ENCODE data around the gene ERFL. TPM values are rescaled to one million over a fixed set of nuclear protein-coding genes. Genes with fewer than 3 reads are reported as not detected.

Gene ERFL
- total RNA-seq, result 0.10 TPM

DNA sequence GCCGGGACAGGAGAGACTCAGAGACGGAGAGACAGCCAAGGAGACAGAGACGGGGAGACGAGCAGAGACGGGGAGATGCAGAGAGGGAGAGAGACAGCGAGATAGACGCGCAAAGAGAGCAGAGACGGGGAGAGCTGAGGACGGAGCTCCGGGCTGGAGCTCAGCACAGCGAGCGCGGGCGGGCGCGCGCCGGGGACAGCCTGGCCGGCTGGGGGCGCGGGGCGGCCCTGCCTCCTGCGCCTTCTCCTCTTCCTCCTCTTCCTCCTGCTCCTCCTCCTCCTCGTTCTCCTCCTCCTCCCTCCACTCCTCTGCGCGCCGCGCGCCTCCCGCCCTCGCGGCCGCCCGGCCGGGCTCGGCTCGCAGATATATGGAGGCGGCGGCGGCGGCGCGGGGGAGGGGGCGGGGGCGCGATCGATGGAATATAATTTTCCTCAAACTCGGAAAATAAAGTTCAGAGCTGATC lies at the start of gene ERFL:
TSS of gene ERFL (minus strand) at position 229 of the 463 bp plus-strand sequence. CDS start 15,530 bp downstream, outside the sequence.
- no peak for DNase-seq

DNA sequence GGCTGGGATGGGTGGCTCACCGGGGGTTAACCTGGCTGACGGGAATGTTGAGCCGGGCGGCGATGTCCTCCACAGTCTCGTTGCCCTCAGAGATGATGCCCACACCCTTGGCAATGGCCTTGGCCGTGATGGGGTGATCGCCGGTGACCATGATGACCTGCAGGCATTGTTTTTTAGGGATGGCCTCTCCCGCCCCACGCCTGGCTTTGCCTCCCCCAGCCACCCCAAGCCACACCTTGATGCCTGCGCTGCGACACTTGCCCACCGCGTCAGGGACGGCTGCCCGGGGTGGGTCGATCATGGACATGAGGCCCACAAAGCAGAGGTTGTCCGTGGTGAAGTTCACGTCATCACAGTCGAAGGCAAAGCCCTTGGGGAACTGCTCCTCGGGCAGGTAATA lies 49.7 kb upstream of the ERFL start:
- DNase-seq, result no peak

DNA sequence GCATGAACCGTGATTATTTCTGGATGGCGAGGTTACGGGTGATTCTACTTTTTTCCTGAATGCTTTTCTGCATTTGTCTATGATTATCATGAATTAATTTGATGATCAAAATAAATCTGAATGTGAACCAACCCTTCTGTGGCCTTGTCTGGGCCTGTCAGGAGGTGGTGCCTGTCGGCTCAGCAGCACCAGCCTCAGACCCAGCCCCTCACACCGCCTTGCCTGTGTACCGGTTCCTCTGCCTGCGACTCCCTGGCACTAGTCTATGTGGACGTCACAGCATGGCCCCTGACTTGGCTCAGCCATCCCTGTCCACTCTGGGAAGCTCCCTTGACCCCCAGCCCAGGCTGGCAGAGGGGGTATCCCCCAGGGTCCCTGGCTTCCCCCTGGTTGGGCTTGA lies 46.4 kb upstream of the ERFL start:
- DNase-seq, result no peak

DNA sequence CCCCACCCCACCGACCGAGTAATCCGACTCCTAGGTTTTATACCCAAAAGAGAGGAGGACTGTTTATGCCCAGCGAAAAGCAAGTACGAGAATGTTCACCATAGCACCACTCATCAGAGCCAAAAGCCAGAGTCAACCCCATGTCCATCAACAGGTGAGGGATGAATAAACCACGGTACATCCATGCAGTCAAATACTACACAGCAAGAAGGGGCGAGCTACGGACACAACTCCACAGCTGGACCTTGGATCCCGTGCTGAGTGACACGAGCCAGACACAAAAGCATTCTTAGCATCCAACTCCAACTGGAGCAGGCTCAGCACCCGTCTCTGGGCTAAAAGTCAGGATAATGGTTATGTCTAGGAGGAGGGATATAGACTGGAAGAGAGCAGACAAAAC lies 43.1 kb upstream of the ERFL start:
- no peak for DNase-seq

DNA sequence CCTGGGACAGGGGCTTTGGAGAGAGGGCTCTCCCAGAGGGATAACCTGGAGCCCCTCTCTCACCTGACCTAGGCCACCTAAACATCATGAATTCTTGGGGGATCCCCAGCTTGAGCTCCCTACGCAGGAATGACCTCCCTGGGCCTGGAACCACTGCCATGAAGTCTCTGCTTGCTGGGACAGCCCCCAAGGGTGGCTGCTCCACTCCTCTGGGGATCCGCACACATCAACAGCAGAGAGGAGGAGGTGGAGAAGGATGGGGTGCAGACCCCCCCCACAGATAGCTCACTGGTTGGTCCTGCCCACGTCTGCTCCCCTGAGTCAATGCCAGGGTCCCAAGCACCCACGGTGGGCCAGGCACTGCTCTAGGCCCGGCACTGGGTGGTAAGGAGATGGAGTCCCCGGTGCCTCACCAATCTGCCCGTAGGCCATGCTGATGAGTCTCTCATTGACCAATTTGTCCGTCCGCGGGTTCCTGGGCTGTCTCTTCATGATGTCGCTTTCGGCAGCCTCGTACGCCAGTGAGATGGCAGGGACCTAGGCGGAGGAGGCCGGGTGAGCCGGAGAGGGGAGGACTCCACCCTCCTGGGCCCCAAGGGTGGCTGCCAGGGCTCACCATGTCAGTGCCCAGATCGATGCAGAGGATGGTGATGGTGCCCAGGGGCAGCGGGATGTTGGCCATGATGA lies 41.7 kb upstream of the ERFL start:
- no peak for DNase-seq

DNA sequence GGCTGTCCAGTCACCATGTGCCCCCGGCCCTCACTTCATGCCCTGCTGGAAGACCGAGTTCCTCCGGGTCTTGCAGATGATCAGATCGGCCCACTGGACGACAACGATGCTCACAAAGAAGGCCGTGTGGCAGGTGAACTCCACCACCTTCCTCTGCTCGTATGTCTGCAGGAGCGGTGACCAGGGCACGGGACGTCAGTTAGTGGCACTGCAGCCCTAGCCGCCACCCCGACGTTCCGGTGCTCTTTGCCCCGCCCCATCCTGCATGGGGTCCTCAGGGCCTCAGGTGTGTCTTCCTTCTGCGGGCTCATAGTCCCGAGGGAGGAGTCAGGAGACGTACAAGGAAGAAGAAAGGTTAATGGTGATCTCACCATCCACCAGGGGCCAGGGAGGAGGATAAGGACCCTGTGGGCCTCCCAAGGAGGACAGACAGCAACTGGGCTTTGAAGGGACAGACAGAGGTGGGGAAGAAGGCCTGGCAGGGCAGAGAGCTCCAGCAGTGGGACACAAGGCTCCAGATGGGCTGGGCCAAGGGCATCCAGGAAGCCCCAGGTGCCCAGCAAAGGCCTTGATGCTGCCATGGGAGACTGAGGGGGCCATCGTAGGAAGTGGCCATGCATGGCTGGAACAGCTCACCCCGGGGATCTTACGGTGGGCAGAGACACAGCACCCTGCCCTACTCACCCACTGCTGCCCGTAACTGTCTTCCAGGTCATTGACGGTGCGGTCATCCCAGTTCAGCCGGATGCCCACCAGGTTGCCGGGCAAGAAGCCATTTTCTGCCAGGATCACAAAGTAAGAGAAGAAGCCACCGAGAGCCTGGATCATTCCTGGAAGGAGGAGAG lies 40.7 kb upstream of the ERFL start:
- DNase-seq, result no peak

DNA sequence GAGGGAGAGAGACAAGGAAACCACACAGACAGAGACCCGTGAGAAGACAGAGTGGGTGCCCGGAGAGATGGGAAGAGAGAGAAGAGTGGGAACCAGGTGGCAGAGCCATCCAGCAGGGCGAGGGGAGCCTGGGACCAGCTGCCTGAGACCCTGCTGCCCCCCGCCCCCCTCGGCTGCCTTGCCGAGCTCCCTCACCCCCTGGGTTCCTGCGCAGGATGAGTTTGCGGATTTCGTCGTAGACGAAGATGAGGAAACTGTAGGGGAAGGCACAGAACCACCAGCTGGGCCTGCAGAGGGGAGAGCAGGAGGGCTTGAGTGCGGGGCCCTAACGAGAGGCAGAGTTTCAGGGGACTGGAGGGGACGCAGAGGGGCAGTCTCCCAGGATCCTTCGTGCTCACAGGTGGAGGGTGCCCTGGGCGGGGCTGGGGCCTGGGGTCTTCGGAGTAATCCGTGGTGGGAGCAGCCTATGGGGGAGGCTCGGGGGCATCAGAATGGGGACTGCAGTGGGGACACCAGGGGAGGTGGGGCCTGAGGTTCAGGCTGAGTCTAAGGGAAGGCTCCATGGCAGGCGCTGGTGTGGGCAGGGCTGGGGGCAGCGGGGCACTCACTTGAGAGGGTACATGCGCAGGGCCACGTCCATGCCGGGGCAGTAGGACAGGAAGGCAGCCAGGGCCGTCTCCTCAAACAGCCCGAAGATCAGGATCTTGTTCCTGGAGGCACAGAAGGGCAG lies 39.0 kb upstream of the ERFL start:
- DNase-seq, result no peak

DNA sequence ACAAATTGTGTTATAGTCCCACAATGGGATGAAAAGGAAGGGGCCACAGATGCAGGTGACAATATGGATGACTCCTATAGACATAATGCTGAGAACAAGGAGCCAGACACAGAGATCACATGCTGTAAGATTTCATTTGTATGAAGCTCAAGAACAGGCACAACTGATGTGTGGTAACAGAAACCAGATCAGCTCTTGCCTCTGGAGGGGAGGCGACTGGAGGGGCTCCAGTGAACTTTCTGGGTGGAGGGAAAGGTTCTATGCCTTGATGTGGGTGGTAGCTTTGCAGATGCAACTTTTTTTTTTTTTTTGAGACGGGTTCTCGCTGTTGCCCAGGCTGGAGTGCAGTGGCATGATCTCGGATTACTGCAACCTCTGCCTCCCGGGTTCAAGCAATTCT lies 36.9 kb upstream of the ERFL start:
- no peak for DNase-seq

DNA sequence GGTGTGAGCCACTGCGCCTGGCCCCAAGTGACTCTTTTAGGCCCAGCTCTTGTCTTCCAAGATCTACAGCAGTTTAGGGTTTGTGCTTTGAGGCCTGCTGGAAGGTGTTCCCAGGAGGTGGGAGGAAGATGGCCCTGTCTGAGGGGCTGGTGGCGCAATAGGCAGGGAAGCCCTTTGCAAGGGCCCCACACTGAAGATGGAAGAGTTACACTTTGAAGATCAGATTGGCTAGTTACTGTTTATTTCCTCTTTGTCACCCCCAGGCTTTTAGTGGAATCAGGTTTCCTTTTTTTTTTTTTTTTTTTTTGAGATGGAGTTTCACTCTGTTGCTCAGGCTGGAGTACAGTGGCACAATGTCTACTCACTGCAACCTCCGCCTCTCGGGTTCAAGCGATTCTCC lies 32.7 kb upstream of the ERFL start:
- DNase-seq, result no peak

DNA sequence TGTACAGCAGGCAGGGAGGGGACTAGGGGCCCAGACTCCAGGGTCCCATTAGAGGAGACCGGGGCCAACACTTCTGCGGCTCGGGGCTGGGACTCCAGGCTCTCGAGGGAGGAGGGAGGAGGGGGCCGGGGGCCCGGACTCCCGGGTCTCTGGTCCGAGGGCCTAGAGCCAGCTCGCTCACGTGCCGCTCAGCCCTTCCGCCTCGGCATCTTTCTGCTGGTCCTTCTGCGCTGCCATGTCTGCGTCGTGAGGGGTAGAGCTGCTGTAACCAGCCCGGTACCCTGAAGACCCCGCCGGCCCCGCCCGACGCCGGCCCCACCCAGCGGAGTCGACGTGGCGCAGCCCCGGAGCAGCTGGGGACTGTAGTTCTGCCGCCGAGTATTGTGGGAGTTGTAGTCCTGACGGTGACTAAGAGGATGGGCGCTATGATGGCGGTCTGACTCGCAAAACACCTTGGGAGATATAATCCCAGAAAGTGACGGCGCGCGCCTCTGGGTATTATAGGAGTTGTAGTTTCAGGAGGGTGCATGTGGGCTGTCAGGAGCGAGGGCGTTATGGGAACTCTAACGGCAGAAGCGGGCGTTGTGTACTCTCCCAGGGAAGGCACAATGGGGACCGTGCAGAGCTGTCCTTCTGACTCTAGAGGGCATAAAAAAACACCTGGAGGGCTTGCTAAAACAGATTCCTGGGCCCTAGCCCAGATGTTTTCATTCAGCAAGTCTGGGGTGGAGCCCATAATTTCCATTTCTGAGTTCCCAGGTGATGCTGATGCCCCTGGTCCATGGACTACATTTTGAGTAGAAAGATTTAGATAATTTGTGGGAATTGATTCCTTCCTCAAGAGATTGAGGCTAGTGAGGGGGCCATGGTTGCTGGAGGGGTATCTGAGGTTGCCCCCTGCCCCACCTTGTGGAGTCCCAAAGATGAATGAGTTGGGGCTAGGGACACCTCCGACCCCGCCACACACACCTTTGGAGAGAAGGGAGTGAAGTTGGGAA lies 31.1 kb upstream of the ERFL start, which contains the start of gene RABAC1:
TSS of gene RABAC1 (minus strand) at position 266 of the 998 bp plus-strand sequence. CDS start at position 237, 29 bp downstream.
- peak; percentile 90 for DNase-seq

DNA sequence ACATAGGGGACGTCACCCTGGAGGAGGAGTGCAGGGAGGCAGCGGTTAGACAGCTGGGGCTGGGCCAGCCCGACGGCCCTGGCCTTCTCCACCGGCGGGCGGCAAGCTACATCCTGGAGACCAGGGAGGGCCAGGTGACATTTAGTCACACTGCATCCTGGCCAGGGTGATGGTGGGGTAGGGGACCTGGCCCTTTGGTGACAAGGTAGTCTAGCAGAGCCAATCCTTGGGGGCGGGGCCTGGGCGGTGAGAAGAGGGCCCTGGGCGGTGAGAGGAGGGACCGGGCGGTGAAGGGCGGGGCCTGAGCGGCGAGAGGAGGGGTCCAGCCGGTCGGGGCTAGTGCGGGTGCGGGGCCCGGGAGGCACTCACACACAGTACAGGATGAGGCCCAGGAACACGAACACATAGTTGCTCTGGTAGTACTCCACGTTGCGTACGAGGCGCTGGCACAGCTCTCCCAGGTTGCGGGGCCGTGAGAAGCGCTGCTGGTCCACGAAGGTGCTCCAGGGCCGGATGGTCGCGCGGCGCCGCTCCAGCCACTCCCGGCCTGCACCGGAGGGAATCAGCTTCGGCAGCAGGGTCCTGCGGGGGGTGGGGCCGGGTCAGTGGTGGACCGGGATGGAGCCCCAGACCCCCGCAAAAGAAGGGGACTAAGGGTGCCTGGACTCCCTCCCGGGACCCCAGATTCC lies 30.3 kb upstream of the ERFL start:
- DNase-seq, result peak; percentile 49

DNA sequence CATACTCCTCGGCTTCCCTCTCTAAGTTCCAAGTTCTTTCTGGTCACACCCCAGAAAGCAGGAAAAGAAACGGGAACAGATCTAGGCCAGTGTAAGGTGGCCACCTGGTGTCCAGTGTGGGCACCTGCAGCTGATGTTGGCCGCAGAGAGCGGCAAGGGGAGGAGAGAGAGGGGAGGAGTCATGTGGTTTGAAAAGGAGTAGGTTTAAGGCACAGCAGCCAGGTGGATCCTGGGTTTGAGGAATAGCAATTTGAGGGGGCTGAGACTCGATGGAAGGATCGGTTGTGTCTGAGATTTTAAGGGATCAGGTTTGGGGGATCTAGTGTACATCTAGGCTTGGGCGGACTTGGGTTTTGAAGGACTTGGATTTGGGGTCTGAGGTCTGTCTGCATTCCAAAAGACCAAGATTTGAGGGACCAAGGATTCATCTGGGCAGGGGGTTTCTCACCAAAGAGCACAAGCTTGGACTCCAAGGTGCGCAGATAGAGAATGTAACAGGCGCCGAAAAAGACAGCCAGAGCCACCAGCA lies 29.7 kb upstream of the ERFL start:
- DNase-seq, result peak; percentile 54

DNA sequence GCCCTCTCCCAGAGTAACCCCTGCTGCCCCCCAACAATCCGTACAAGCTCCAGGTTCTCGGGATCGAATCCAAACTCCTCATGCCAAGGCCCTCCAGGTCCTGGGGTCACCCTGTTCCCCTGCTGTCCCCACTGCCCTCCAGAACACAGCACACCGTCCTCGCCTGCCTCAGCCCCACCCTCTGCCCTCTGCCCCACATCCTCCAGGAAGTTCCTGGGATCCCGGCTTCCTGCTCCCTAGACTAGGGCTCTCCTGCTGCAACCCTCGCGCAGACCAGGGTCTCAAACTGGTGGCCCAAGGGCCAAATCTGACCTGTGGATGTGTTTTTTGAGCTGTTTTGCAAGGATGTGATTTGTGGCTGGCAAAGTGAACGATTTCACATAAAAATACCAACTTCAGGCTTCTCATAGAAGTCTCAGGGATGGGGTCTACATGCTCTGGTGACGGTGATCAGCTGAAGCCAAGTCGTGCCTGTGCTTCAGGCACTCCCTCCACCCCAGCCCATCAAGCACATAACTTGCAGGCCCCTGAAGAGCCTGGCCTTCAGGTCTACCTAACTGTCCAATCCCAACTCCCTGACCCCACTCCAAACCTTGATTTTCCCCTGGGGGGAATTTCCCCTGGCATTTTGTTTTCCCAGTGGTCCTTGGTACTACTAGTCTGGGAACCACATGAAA lies 29.1 kb upstream of the ERFL start:
- DNase-seq, result no peak

DNA sequence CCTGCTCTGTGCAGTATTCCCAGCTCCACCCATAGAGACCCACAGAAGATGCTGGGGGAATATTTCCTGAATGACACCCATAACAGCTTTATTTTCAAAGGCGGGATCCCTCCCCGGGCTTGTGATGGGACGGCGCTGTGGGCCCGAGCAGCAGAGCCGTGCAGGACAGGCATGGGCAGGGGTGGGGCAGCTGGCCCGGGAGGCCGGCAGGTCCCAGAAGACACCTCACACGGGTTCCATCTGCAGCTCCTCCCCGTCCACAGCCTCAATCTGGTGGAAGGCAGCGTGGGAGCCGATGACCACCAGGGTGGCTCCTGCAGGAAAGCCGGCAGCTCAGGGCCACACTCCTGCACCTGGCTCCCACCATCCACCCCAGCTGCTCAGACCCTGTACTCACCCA lies 28.4 kb upstream of the ERFL start:
- no peak for DNase-seq

DNA sequence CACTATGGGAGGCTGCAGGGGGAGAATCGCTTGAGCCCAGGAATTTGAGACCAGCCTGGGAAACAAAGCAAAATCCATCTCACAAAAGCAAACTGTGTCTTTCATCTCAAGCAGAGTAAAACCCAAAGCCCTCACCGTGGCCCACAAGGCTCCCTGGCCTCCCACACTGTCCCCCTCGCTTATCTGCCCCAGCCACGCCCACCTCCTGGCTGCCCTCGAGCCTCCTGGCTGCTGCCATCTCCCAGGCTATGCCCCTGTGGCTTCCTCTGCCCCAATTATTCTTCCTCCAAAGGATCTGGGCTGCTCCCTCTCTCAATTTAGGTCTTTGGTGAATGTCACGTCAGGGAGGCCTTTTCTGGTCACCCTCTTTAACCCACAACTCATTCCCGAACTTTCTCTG lies 27.3 kb upstream of the ERFL start:
- no peak for DNase-seq

DNA sequence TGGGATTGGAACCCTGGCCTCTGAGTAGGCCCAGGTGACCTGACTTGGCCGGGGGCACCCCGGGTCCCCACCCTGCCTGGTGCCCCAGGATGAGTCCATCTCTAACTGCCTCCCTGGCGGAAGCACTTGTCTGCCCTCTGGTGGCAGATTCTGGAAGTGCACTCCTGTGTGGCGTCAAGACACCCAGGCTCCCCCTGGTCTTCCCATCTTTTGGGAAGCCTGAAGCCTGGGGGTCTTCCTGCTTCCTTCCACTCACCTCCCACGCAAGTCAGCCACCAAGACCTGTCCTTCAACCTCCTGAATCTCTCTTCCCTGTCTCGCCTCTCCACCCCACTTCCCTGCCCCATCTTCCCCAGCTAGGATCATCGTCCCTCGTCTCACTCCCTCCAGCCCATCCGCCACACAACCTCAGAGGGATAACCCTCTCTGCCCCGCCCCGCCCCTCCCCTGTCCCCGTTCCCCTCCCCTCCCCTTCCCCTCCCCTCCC lies 23.5 kb upstream of the ERFL start:
- DNase-seq, result peak; percentile 49

DNA sequence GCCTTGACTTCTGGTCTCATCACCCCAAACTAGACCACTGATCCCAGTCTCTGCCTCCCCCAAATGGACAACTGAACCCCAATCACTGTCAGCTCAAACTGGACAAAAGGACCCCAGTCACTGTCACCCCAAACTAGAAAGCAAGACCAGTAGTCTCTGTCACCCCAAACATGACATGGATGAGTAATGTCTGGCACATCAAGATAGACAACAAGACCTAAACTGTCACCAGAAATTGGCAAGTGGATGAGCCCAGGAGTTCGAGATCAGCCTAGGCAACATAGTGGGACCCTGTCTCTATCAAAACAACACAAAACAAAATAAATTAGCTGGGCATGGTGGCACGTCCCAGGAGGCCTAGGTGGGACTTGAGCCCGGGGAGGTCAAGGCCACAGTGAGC lies 18.8 kb upstream of the ERFL start:
- no peak for DNase-seq

DNA sequence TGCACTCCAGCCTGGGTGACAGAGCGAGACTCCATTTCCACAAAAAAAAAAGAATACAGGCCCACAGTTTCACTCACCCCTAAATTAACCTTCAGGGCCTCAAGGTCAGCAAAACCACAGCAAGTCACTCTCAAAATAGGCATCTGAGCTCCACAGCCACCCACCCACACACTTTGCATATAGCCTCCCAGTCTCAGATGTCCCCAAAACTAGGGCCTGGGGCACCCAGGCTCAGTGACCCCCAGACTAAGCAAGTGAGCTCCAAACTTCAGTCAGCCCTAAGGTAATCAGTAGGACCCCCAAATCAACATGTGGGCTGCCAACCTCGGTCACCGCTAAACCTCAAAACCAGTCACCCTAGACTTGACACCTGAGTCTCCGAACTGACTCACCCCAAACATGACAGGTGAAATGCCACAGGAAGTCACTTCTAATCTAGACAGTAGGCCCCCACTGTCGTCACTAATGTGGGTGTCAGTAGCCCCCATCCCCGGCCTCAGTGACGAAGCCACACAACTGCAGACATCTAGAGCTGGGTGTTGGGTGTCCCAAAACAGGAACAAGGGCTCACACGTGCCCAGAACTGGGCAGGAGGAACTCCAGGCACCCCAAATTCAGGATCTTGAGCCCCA lies 17.0 kb upstream of the ERFL start:
- DNase-seq, result no peak

DNA sequence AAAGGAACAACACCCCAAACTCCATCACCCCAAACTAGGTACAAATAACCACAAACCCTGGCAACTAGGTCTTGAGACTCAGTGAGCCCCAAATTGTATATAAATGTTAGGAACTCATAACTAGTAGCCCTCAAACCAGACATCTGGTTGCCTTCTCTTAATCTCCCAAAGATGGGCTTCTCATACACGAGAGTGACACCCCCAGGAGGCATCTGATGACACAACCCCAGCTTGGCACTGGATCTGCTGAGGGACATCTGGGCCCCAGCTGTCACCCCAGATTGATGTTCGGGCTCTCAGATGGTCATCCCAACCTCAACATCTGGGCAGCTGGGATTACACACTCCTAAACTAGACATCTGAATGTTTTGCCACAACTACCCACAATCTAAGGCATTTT lies 16.1 kb upstream of the ERFL start:
- DNase-seq, result no peak

Data from skin of body (tissue), 2 donors.